B cell (primary cell): ENCODE results near the gene TSPAN32. TPM values are rescaled to one million over a fixed set of nuclear protein-coding genes. Genes with fewer than 3 reads are reported as not detected.

ENCODE experiments used
- ATAC-seq: fragments of 200-7000 bp; cut with Tn5 transposase; one replicate; pipeline ENCODE4 v1.10.0; 2021; ENCODE audit warnings: low read depth, mild to moderate bottlenecking, moderate number of reproducible peaks, moderate library complexity
- CTCF ChIA-PET: fragments of 350-600 bp; sonication (Branson Sonifier 250); formaldehyde crosslinking; loops from one replicate; lab custom pipeline; 2021; ENCODE audit warnings: antibody characterized with exemption, inconsistent platforms; lab: Charles Lee
- POLR2A ChIA-PET: fragments of 350-600 bp; sonication (Branson Sonifier 250); formaldehyde crosslinking; loops from one replicate; lab custom pipeline; 2021; ENCODE audit warnings: antibody characterized with exemption; lab: Charles Lee
- DNase-seq: peaks from one replicate; pipeline ENCODE4 v3.0.0; 2013
- H2AFZ ChIP-seq: 2 replicates; pipeline ENCODE4 v1.6.1; 2012; ENCODE audit warnings: mild to moderate bottlenecking, low read depth, low read length; ENCODE audit not compliant: insufficient read depth, poor library complexity, severe bottlenecking
- H3K27ac ChIP-seq, 2 donors: 1 replicate in 1 of 2; 2 replicates in 1 of 2; pipeline ENCODE4 v1.5.1; 2012 to 2013; ENCODE audit warnings: low read length in 2 of 2, mild to moderate bottlenecking in 2 of 2, moderate library complexity in 1 of 2
- H3K27me3 ChIP-seq, 4 experiments: fragments of 200-600 bp in 1 of 4; sonication (generic) in 1 of 4; replicated peaks in 1 of 4; 1 replicate in 2 of 4; 2 replicates in 2 of 4; pipeline versions ENCODE4 v1.6.1 to v1.7.0; 2013 to 2016; ENCODE audit warnings: low read length in 3 of 4, mild to moderate bottlenecking in 2 of 4, mixed read lengths in 1 of 4, moderate library complexity in 1 of 4; ENCODE audit not compliant: insufficient read depth in 4 of 4, control insufficient read depth in 3 of 4; ENCODE audit errors: control extremely low read depth in 1 of 4
- H3K36me3 ChIP-seq, 2 experiments: replicated peaks in 1 of 2; 1 replicate in 1 of 2; 2 replicates in 1 of 2; pipeline versions ENCODE4 v1.6.1 to v1.7.1; 2013; ENCODE audit warnings: low read length in 1 of 2; ENCODE audit not compliant: insufficient read depth in 2 of 2, control insufficient read depth in 1 of 2; ENCODE audit errors: control extremely low read depth in 1 of 2, extremely low read depth in 1 of 2
- H3K4me1 ChIP-seq, 2 donors: fragments of 200-600 bp in 1 of 2; sonication (generic) in 1 of 2; 1 replicate in 1 of 2; 2 replicates in 1 of 2; pipeline versions ENCODE4 v1.5.1 to v1.6.1; 2013 to 2017; ENCODE audit warnings: low read length in 2 of 2; ENCODE audit not compliant: control insufficient read depth in 2 of 2, insufficient read depth in 2 of 2
- H3K4me2 ChIP-seq: replicated peaks from 2 replicates; pipeline ENCODE3; 2012; ENCODE audit warnings: mild to moderate bottlenecking, low read depth, low read length; ENCODE audit not compliant: poor library complexity, severe bottlenecking
- H3K4me3 ChIP-seq, 5 experiments: fragments of 200-600 bp in 1 of 5; sonication (generic) in 1 of 5; 1 replicate in 3 of 5; 2 replicates in 2 of 5; pipeline versions ENCODE4 v1.5.1 to v1.7.0; 2011 to 2016; ENCODE audit warnings: low read length in 4 of 5, mild to moderate bottlenecking in 4 of 5, low read depth in 2 of 5, control low read depth in 1 of 5, moderate library complexity in 1 of 5; ENCODE audit not compliant: insufficient read depth in 1 of 5; ENCODE audit errors: control extremely low read depth in 1 of 5, extremely low read depth in 1 of 5
- H3K79me2 ChIP-seq: fragments of 200-600 bp; sonication (generic); one replicate; pipeline ENCODE4 v1.6.0; 2016; ENCODE audit warnings: low read length; ENCODE audit not compliant: control insufficient read depth, insufficient read depth
- H3K9ac ChIP-seq: fragments of 200-600 bp; sonication (generic); 2 replicates; pipeline ENCODE4 v1.6.1; 2017; ENCODE audit warnings: mild to moderate bottlenecking, low read length, moderate library complexity
- H3K9me3 ChIP-seq, 3 donors: one replicate each; pipeline versions ENCODE4 v1.6.1 to v1.7.1; 2013; ENCODE audit warnings: low read length in 2 of 3; ENCODE audit not compliant: control insufficient read depth in 2 of 3, insufficient read depth in 1 of 3; ENCODE audit errors: control extremely low read depth in 1 of 3
- H4K20me1 ChIP-seq: 2 replicates; pipeline ENCODE4 v1.6.0; 2012; ENCODE audit warnings: mild to moderate bottlenecking, low read length; ENCODE audit not compliant: insufficient read depth, control insufficient read depth, poor library complexity, severe bottlenecking
- H3K27ac Mint-ChIP-seq: one replicate; pipeline ENCODE4 v1.8.0; 2021; ENCODE audit warnings: mixed read lengths
- H3K27me3 Mint-ChIP-seq: one replicate; pipeline ENCODE4 v1.8.0; 2021; ENCODE audit warnings: mixed read lengths
- H3K4me1 Mint-ChIP-seq: one replicate; pipeline ENCODE4 v1.8.0; 2021; ENCODE audit warnings: mixed read lengths
- H3K4me3 Mint-ChIP-seq: one replicate; pipeline ENCODE4 v1.8.0; 2021; ENCODE audit warnings: mixed read lengths
- H3K9me3 Mint-ChIP-seq: one replicate; pipeline ENCODE4 v1.8.0; 2022; ENCODE audit warnings: mixed read lengths; ENCODE audit not compliant: insufficient read depth
- EZH2 ChIP-seq: IDR thresholded peaks from 2 replicates; pipeline ENCODE4 v1.6.1; 2012; ENCODE audit warnings: borderline replicate concordance, low read depth, mild to moderate bottlenecking, moderate library complexity, low read length; ENCODE audit not compliant: insufficient read depth, poor library complexity, severe bottlenecking
- WGBS: methylation state at CpG from one replicate; pipeline ENCODE4 v1.1.5; 2013; ENCODE audit warnings: missing lambda C conversion rate; ENCODE audit not compliant: insufficient coverage; 5-methylcytosine and 5-hydroxymethylcytosine counted together
- intact Hi-C: fragments of 100-400 bp; cut with micrococcal nuclease; formaldehyde crosslinking; loops from one replicate; pipeline ENCODE4 v1.10.0; 2022
- polyA plus RNA-seq: library from polyadenylated mRNA; depleted of rRNA; stranded (reverse); fragments of >200 nt; gene quantifications from 2 replicates; pipeline ENCODE4 v1.2.3, GENCODE V29; 2012
- total RNA-seq, 2 donors: library from RNA; stranded (reverse); fragments of 120-200 nt in 1 of 2; gene quantifications; 1 replicate in 1 of 2; 2 replicates in 1 of 2; pipeline versions ENCODE4 v1.2.3 to v1.2.4, GENCODE V29; 2013 to 2022
- TF ChIP-seq, protein P1 (sequence below): fragments of 200-600 bp; IDR thresholded peaks from one replicate; pipeline ENCODE4 v1.8.0; 2022; ENCODE audit warnings: antibody characterized with exemption, mild to moderate bottlenecking

Gene TSPAN32
- total and polyA plus RNA-seq, 2 donors (not counting 1 experiment from before 2014, with no cell fraction given) = 22.2 to 75.9 TPM

DNA sequence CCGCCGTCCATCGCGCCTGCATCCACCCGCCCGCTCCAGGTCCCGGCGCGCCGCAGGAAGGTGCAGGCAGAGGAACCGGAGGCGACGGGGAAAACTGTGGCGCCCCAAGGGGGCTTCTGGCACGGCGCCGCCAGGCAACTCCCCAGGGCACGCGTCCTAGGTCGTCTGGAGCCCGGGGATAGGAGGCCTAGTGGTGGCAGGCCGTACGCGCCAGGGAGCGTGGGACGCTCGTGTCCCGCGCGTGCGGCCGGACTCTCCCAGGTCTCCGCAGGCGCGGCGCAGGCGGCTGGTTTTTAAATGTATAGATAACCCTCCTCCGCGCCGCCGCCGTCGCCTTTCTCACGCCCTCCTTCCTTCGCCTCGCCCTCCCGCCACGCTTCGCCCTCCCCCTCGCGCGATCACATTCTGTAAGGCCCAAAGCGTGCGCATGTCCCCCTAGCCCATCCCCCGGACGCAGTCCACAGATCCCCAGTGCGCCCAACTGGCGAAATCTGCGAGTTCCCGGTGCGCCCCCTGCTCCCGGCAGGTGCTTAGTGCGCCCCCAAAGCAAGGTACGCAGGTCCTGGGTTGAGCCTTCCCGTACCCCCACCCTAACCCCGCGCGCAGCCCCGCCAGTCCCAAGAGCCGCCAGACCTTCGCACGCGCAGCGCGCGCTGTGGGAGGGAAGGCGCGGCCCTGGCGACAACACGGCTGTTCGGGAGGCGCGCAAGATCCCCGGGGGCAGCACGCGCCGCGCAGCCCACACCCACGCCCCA is 31.3 kb upstream of the TSPAN32 start, which contains the start of gene ASCL2:
Gene ASCL2 (minus strand): TSS at position 267 of the 755 bp plus-strand sequence. CDS start 256 bp downstream, at position 11.
- peaks cover 2% of the 10 kb centered on the region for H3K27me3 Mint-ChIP-seq
- Histone ChIP-seq H3K4me3 (peak within 1 kb of the TSS; percentile 31 to 75 (median 52)), H3K9ac (peak within 1 kb of the TSS; percentile 69), H3K36me3 (no peaks in the 10 kb centered on the region), H4K20me1 (no peaks in the 10 kb centered on the region), H3K27ac (no peak within 1 kb of the TSS), H3K4me2 (peak within 1 kb of the TSS; percentile 92), H3K27me3 (peaks cover 0 to 36% (median 9%) of the 10 kb centered on the region in 4 experiments), H2AFZ (peak within 1 kb of the TSS; percentile 79), H3K79me2 (no peaks in the 10 kb centered on the region), H3K4me1 (peaks cover 33 to 44% of the 10 kb centered on the region in 2 donors), H3K9me3 (peaks cover 0 to 24% (median 0%) of the 10 kb centered on the region in 3 donors)
- CTCF ChIA-PET = interaction anchor here (1.0 to 2.3 kb wide), 4 partner anchors 31 to 150 kb away, joined by 4 to 12 read pairs (median 5); partner anchors contain the start of genes C11orf21 and TSPAN32
- H3K9me3 Mint-ChIP-seq = no peaks in the 10 kb centered on the region
- TF ChIP-seq, protein P1, sequence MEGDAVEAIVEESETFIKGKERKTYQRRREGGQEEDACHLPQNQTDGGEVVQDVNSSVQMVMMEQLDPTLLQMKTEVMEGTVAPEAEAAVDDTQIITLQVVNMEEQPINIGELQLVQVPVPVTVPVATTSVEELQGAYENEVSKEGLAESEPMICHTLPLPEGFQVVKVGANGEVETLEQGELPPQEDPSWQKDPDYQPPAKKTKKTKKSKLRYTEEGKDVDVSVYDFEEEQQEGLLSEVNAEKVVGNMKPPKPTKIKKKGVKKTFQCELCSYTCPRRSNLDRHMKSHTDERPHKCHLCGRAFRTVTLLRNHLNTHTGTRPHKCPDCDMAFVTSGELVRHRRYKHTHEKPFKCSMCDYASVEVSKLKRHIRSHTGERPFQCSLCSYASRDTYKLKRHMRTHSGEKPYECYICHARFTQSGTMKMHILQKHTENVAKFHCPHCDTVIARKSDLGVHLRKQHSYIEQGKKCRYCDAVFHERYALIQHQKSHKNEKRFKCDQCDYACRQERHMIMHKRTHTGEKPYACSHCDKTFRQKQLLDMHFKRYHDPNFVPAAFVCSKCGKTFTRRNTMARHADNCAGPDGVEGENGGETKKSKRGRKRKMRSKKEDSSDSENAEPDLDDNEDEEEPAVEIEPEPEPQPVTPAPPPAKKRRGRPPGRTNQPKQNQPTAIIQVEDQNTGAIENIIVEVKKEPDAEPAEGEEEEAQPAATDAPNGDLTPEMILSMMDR = no peak
- TF ChIP-seq EZH2 = no peak
- no peak for ATAC-seq
- peak within 1 kb of the TSS; percentile 85 for H3K4me3 Mint-ChIP-seq
- intact Hi-C loops = loop anchor here (1.0 kb wide), 1 partner anchor 29 kb away; no protein-coding TSS in a partner anchor
- H3K27ac Mint-ChIP-seq = peak within 1 kb of the TSS; percentile 84
- POLR2A ChIA-PET = interaction anchor here (0.9 kb wide), 1 partner anchor 31 kb away, joined by 3 read pairs; the partner anchor contains the start of gene C11orf21
- 8% methylated on average over 83 of the region's 89 CpGs for WGBS
- no peak for DNase-seq
- H3K4me1 Mint-ChIP-seq = peaks cover 38% of the 10 kb centered on the region

DNA sequence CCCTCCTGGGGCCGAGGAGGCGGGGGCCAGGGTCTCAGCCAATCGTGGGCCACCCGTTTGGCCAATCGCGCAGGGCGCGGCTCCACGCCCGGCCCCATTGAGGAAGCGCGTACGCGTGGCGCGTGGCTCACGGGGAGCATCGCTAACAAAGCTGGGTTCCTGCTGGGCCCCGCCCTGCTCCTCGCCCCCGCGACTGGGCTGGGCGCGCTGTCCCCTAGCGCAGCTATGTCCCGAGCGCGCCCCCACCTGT is 30.8 kb upstream of the TSPAN32 start:
- peak; percentile 53 for ATAC-seq
- H3K9ac ChIP-seq = peak overlapping the region; percentile 47
- peak overlapping the region in 3 of 5 experiments; percentile 35 to 75 (median 41) for H3K4me3 ChIP-seq
- H3K4me1 ChIP-seq = peaks cover 28 to 39% of the 10 kb centered on the region in 2 donors
- WGBS = 7% methylated on average over 25 of the region's 28 CpGs
- ChIA-PET POLR2A (interaction anchor here (0.6 kb wide), 1 partner anchor 8 kb away, joined by 9 read pairs; no protein-coding TSS in a partner anchor), CTCF (interaction anchor here (1.6 kb wide), 1 partner anchor 31 kb away, joined by 4 read pairs; the partner anchor contains the start of genes C11orf21 and TSPAN32)
- peak; percentile 75 for DNase-seq
- peak overlapping the region; percentile 92 for H3K4me2 ChIP-seq
- H3K79me2 ChIP-seq = no peaks in the 10 kb centered on the region
- H4K20me1 ChIP-seq = no peaks in the 10 kb centered on the region
- H3K27me3 ChIP-seq = peaks cover 0 to 38% (median 9%) of the 10 kb centered on the region in 4 experiments
- H3K36me3 ChIP-seq = no peaks in the 10 kb centered on the region
- H3K27ac ChIP-seq = no peak overlapping the region
- intact Hi-C loops = no loop called here
- no peaks in the 10 kb centered on the region for H3K9me3 Mint-ChIP-seq
- H3K4me3 Mint-ChIP-seq = no peak overlapping the region
- peaks cover 2% of the 10 kb centered on the region for H3K27me3 Mint-ChIP-seq
- peaks cover 33% of the 10 kb centered on the region for H3K4me1 Mint-ChIP-seq
- H3K27ac Mint-ChIP-seq = no peak overlapping the region
- peak overlapping the region; percentile 79 for H2AFZ ChIP-seq
- H3K9me3 ChIP-seq = peaks cover 0 to 24% (median 0%) of the 10 kb centered on the region in 3 donors
- no peak for TF ChIP-seq EZH2
- TF ChIP-seq, protein P1 = no peak
